HG02870 (cell line): ENCODE measurements around the gene TIAM2.

Experiments used
- ATAC-seq: cut with Tn5 transposase; IDR thresholded peaks from one replicate; pipeline ENCODE4 v1.9.1; 2021; ENCODE audit warnings: mild to moderate bottlenecking, moderate library complexity; ENCODE audit not compliant: unreplicated experiment

Gene TIAM2

DNA sequence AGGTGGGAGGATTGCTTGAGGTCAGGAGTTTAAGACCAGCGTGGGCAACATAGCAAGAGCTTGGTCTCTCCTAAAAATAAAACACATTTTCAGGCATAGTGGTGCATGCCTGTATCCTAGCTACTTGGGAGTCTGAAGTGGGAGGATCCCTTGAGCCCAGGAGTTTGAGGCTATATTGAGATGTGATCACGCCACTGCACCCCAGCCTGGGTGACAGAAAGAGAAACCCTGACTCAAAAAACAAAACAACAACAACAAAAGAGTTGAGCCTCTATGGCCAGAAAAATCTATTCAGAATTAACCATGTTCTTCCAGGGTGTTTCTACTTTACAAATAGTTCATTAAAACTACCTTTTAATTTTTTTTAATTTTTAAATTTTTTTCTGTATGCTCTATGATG, 60.6 kb downstream of the TIAM2 start:
- no peak for ATAC-seq

DNA sequence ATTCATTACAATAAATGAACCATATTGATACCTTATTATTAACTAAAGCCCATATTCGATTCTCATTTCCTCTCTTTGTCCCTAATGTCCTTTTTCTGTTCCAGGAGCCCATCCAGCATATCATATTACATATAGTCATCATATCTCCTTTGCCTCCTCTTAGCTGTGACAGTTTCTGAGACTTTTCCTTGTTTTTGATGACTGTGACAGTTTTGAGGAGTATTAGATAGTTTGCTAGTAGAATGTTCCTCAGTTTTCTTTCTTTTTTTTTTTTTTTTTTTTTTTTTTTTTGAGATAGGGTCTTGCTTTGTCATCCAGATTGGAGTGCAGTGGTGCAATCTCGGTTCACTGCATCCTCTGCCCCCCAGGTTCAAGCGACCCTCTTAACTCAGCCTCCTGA, 61.6 kb downstream of the TIAM2 start:
- ATAC-seq = no peak

DNA sequence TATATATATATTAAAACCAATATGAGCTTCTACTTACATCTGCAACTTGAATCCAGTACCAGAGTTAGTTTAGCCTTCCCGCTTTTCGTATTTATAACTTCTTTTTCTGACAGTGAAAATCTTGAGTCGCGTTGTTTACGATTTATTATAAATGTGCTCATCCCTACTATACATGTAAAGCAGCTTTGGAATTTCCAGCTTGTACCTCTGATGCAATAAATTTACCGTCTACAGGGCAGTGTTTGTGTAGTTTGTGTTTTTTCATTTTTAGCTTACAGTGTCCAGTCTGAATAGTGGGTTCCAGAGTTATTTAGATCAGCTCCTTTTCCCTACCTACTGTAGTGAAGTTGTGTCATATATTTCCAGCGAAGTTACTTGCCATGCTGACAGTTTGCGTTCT, 66.3 kb downstream of the TIAM2 start:
- ATAC-seq = no peak

DNA sequence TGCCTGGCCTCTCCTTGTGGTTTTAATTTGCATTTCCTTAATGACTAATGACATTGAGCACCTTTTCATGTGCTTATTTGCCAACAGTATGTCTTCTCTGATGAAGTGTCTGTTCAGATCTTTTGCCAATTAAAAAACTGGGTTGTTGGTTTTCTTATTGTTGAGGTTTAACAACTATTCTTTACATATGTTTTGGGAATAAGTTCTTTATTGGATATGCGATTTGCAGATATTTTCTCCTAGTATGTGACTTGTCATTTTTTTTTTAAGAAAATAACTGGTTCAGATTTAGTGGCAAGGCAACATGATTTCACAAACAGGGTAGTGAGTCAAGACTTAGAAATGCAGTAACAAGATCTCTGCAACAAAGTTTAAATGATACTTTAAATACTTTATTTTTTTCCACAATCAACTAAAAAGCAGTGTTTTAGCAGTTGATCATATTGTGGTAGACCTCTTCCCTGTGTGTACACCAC, 67.8 kb downstream of the TIAM2 start:
- ATAC-seq = no peak

DNA sequence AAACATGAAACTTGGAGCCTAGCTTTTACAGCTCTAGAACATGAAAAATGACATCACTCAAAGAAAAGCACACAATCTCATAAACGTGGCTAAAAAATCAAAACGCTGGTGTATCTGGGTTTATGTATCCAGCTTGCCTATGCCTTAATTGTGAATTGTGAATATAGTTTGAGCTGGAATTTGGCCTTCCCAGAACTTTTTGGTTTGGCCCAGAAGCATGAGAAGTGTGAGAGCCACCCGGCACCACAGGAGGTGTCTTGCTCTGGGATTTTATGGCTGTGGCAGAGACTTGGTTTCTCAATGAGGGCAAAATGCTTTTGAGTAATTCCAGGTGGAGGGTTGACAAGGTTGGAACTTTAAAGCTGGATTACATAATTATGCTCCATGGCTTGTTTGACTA, 69.2 kb downstream of the TIAM2 start:
- ATAC-seq = no peak

DNA sequence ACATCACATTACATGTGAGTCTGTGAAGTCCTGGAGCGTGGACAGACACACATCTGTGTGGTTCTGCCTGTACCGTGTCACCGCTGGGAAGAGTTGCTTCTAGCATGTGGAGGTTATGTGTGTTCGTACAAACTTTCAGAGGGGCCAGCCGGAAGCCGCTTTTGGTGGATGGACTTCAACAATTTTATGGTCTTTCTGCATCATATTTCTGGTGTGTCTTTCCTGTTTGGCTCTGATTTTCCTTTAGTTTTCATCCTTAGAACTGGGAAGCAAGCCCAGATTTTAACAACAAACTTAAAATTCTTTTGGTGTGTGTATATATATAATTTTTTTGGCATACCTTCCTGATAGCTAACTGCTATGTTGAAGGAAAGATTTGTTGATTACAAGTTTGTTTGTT, 71.2 kb downstream of the TIAM2 start:
- no peak for ATAC-seq

DNA sequence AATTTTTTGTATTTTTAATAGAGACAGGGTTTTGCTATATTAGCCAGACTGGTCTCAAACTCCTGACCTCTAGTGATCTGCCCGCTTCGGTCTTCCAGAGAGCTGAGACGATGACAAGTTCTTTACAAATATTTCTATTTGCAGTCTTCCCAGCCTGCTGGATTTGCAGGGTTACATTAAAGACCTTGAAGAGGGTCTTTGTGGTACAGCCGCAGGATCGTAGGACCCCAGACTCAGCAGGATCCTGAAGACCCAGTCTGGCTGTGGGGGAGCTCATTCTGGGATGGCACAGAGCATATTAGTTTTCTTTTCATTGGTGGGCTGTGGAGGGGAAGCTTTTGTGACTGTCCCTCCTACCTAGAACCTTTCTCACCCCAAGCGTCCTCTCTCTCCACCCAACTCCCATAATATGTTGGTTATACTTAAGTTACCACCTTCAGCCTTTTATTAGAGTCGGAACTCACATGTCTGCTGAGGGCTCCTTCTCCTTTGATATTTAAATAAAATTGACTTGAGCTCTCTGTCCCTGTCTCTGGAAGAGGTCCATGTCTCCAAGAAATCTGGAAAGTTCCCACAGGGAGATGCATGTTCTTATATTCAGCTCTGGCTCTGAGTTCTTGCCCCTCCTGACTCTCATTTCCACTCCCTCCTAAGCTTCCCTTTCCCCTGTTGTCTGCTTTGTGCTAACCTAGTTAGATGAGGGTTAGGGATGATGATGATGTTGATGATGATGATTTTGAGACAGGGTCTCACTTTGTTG, 72.0 kb downstream of the TIAM2 start:
- no peak for ATAC-seq

DNA sequence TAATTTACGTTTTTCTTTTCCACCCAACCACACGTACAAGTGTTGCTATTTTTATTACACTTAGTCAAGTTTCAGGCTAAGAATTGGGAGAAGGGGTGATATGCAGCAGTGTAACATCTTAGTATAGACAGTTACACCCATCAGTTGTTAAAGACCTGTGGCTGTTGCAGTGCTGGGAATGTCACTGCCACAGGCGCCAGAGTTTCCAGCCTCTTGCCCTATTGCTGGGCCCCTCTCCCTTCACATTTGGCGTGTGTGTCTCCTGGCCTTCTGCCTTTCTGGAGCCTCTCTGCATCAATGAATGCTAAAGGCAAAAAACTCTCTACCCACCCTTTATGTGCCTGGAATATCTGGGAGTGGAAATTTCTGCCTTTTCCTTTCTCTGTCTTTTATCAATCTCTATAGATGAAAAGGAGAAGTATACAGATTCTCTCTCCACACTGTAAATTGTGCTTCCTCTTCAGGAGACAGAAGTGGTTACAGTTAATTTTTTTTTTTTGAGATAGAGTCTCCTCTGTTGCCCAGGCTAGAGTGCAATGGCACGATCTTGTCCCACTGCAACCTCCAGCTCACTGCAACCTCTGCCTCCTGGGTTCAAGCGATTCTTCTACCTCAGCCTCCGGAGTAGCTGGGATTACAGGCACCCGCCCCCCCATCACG, 73.0 kb downstream of the TIAM2 start:
- ATAC-seq = no peak

DNA sequence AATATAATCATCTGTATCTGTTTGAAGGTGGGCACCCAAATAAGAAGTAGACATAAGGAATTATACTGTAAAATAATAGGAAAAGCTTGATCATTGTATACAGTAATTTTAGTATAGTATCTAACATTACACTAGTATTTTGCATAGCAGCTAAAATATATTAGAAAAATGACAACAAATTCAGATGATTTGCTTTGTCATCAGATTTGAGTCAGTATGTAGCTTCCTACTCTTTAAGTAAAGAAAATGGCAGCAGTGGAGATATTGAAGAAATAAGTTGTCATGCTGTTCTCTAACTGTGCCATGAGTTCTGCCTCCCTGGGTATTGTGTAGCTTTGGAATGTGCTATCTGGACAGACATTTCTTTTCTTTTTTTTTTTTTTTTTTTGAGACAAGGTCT, 74.4 kb downstream of the TIAM2 start:
- ATAC-seq = no peak

DNA sequence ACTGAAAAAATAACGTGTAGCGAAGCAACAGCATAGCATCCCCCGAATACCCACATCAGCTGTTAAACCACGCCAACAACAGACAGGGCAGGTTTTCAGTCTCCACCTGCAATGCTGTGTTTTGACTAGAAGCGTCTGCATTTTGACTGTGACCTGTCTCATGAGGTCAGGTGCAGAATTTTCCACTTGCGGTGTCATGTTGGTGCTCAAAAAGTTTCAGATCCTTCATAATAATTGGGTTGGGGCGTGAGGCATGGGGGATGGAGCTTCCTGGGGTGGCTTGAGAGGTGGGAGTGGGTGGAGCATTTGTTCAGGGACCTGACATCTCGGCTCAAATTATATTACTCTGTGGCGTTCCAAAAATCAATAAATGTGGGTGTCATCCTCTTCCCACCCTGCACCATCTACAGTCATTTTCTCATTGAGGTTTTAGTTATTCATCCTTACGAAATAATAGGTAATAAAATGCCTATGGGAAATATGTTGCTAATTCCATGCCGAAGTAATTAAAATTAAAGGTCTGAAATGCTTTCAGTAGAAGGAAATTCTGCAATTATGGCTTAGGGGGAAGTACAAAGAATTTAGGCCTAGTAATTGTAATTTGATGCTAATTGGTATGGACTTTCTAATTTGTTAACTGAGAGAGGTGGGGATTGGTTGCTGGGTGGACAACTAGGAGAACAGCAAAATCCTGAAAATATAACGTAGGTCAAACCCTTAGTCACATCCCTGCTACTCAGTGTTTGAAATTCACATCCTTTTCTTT, 81.0 kb downstream of the TIAM2 start:
- peak; percentile 43 for ATAC-seq

DNA sequence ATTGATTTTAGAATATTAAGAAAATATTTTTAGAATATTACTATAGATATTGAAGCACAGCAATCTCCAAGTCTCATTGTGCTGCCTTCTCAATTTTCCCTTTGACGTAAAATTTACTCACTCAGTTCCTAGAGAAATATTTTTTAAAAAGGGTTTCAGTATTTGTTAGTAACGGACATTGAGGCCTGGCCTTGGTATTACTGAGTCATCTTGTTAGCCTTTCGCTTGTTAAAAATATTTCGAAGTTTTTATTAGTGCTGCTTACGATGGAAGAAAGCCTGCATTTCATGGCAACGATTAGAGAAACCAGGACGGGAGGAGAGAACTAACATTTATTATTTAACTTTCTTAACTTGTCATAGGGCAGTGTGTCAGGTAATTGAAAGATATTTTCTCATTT, 82.2 kb downstream of the TIAM2 start:
- no peak for ATAC-seq

DNA sequence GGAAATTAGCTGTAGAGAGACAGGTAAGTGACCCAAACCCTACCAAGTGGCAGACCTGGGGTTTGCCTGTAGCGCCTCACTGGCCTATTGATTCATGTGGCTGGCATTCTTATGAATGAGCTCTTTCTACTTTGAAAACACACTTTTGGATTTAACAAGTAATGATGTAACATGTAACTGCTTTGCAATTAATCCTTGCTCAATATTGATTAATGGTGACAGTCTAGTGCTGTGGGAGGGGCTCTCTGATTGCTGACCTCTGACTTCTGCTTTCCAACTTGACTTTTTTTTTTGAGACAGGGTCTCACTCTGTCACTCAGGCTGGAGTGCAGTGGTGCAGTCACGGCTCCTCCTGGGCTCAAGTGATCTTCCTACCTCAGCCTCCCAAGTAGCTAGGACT, 82.7 kb downstream of the TIAM2 start:
- no peak for ATAC-seq

DNA sequence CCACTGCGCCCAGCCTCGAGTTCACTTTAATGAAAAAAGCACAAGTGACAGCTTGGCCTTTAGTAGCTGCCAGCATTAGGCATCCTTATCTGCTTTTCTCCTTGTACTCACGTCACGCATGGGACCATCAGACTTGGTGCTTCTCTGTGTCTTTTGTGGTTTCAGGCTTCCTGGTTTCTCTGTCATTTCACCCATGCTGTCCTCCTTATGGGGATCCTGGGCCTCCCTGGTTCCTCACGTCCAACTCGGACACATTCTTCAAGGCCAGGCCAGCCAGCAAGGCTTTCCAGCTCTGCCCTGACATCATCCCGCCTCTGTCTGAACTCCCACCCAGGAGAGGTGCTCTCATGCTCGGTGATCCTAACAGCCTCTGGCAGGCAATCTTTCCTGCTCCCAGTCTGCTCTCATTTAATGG, 83.2 kb downstream of the TIAM2 start:
- no peak for ATAC-seq

DNA sequence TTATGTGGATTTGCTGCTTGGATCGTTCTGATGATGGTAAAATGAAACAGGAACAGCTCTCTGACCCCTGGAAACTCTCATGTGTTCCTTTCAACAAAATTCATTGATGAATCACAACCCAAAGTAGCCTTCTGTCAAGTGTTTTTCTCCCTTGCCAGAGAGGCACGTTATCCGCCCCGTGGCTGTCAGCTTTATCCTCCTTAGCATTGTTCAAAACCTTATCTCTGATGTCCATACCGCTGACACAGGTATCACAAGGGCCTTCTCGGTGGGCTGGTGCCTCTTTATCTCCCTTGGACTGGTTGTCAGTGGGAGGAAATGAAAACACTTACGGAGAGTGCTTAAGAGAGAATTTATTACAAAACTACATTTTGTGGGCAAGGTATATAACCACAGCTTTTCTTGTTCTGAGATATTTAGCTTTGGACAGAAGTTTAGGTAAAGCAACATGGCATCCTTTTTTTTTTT, 84.9 kb downstream of the TIAM2 start:
- peak; percentile 60 for ATAC-seq

DNA sequence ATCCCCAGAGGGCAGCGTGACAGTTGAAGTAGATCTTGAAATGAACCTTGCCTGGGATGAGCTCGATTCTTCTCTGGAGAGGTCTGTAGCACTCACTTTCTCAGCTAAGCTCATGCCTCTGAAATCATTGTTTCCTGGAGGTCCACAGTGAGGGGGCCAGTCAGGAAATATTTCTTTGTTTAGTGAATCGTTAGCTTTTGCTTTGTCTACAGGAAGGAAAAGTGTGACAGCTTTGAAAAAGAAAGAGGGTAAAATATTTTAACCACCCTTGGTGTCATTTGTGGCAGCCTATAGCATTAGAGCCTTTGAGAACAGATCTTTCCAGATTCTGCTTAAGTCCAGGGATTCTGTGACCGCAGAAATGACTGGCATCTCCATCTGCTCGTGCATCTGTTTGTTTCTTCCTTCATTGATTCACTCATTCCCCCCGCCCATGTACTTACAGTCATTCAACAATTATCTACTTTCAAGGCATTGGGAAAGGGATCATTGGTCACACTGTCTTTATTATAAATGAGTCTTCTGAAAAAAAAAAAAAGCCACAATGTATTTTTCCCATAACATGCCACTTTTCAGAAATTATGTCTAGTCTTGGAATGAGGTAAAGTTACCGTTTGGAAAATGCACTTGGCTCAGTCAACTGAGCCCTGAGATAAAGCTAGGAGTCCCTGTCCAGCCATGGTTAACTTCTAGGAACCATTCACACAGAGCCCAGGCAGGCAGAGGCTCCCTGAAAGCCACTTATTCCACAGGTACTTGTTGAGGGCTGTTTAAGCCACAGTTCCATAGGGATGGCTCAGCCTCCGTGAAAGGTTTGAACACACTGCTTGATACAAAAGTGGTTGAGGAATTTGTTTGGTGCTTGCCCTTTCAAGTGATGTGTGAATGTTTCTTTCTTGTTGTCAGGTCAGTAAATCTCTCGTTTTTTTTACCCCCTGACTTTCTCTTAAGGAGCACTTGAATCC, 86.0 kb downstream of the TIAM2 start:
- ATAC-seq = no peak

DNA sequence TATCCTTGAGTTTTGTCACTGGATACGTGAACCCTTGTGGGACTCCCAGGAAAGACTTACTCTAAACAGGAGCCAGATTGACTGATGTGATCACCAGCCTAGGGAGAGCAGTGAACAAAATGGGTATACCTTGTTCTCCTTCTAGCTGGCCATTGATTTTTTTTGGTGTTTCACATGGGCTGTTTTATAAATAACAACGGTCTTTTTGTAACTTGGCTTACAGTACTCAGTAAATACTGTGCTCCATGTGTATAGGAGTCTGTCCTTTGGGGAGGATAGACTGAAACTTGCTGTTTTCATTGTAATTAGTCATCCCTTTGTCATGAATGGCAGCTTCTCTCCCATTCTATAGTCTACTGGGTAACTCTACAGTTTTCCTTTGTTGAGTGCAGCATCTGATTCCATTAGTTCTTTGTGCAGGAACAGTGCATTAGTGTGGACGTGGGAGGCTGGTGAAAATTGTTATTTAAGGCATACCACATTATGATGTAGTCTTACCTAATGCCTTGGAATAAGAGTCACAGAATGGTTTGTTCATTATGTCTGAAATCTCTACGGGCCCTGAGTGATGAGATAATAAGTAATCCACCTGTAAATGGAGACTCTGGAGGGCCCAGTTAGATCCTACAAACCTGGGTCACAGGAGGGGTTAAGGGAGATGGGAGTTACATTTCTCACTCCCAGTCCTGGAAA, 89.5 kb downstream of the TIAM2 start:
- no peak for ATAC-seq

DNA sequence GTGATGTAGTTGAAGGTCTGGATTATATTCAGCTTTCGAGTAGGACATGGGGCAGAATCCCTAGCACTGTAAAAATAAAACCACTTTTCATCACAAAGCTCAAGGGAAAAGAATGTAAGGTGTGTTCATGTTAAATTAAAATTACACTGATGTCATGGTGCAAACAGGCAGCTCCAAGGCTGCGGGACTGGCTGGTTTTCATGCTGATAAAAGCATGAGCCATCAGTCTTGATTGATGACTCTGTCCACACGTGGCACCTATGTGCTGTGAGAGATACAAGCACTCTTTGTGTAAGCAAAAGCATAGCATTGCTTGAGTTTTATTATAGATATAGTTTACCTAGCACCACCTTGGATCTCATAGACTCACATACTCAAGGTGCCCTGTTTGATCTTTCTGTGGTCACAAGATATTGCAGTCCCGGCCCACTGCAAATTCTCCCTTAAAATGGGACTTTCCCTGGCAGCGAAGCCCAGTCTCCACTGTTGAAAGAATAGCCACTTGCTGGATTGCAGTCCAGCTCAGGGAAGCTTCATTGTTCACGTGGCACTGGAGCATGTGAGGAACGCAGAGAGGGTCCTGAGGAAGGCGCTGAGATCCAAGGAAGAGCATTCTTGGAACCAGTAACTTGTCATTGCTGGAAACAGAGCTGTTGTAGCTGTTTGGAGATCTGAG, 90.6 kb downstream of the TIAM2 start:
- ATAC-seq = no peak

DNA sequence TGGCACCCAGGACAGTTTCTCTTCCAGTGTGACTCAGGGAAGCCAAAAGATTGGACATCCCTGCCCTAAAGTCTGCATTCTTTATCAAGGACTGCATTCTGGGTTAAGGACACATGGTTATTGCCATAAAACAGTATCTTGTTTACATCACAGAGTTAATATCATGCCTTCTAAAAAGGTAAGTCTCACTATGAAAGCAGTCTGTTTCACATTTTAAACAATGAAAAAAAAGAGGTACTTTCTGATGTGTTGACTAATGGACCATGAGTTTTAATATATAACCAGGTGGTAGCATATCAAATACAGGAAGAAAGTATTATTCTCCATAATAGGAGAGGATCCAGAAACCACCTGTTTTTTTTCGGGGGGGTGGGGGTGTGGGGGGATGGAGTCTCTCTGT, 93.7 kb downstream of the TIAM2 start:
- no peak for ATAC-seq

DNA sequence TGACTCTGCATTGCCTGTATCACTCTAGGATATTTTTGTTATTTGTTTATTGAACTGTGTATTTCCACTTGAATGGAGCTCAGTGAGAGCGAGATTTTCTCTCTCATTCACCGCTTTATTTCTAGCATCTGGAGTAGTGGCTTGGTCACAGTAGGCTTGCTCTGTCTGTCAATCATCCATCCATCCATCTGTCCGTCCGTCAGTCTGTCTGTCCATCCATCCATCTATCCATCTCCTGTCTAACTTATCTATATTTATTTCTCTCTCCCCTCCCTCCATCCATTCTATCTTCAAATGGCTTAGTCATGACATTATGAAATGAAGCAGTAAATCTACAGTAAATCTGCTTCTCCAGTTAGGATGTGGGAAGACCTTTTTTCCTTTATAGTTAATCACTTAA, 94.6 kb downstream of the TIAM2 start:
- ATAC-seq = no peak
